Activated T-helper 1 cell treated with anti-CD3 and anti-CD28 coated beads, Interleukin-12 subunit alpha, Interleukin-12 subunit beta, Interleukin-2, Interleukin-4 antibody, amounts not matched to agents 30 ng/mL and 10 ng/mL and 1 ng/mL, durations not matched to agents 14 hours and 24 hours and 36 hours (primary cell): ENCODE measurements around the gene TIMMDC1. TPM values are rescaled to one million over a fixed set of nuclear protein-coding genes. Genes with fewer than 3 reads are reported as not detected.

Experiments
- DNase-seq: peaks from one replicate; pipeline ENCODE4 v3.0.0; 2021; ENCODE audit warnings: low spot score
- H3K27ac Mint-ChIP-seq: one replicate; pipeline ENCODE4 v1.8.0; 2021; ENCODE audit warnings: mild to moderate bottlenecking, mixed read lengths
- H3K27me3 Mint-ChIP-seq: one replicate; pipeline ENCODE4 v1.8.0; 2022; ENCODE audit warnings: mild to moderate bottlenecking, moderate library complexity, mixed read lengths; ENCODE audit not compliant: insufficient read depth
- H3K36me3 Mint-ChIP-seq: one replicate; pipeline ENCODE4 v1.8.0; 2021; ENCODE audit warnings: low read depth, mixed read lengths
- H3K4me1 Mint-ChIP-seq: one replicate; pipeline ENCODE4 v1.8.0; 2021; ENCODE audit warnings: low read depth, mixed read lengths
- H3K4me3 Mint-ChIP-seq: one replicate; pipeline ENCODE4 v1.8.0; 2021; ENCODE audit warnings: mild to moderate bottlenecking, moderate library complexity, mixed read lengths
- H3K9me3 Mint-ChIP-seq: one replicate; pipeline ENCODE4 v1.8.0; 2021; ENCODE audit warnings: mixed read lengths
- intact Hi-C: fragments of 100-400 bp; cut with micrococcal nuclease; formaldehyde crosslinking; loops from one replicate; pipeline ENCODE4 v1.15.1; 2024
- total RNA-seq: library from RNA; stranded (reverse); gene quantifications from 2 replicates; pipeline ENCODE4 v1.2.3, GENCODE V29; 2022

The TIMMDC1 gene
- total RNA-seq, 1 donor from 2014 or later: 124 TPM

- intact Hi-C loops: no loop called here
- H3K27ac Mint-ChIP-seq: no peak overlapping the region
- peaks cover 8% of the 10 kb centered on the region for H3K9me3 Mint-ChIP-seq
- peaks cover 16% of the 10 kb centered on the region for H3K4me1 Mint-ChIP-seq
- H3K4me3 Mint-ChIP-seq: no peak overlapping the region
- no peaks in the 10 kb centered on the region for H3K27me3 Mint-ChIP-seq
- DNase-seq: no peak
- peaks cover 71% of the 10 kb centered on the region for H3K36me3 Mint-ChIP-seq
These were observed 26.8 kb downstream of the TIMMDC1 start for GRCh38 chr3:119524931-119525662.

GRCh38 chr3:119527714-119528113, 29.4 kb downstream of the TIMMDC1 start:
- intact Hi-C loops: no loop called here
- H3K4me1 Mint-ChIP-seq: peaks cover 14% of the 10 kb centered on the region
- no peak for DNase-seq
- H3K27me3 Mint-ChIP-seq: no peaks in the 10 kb centered on the region
- no peak overlapping the region for H3K27ac Mint-ChIP-seq
- H3K4me3 Mint-ChIP-seq: no peak overlapping the region
- no peaks in the 10 kb centered on the region for H3K9me3 Mint-ChIP-seq
- peaks cover 62% of the 10 kb centered on the region for H3K36me3 Mint-ChIP-seq

- Mint-ChIP-seq H3K27ac (no peak overlapping the region), H3K9me3 (no peaks in the 10 kb centered on the region), H3K4me3 (no peak overlapping the region), H3K4me1 (no peaks in the 10 kb centered on the region), H3K36me3 (peaks cover 50% of the 10 kb centered on the region), H3K27me3 (no peaks in the 10 kb centered on the region)
- intact Hi-C loops: no loop called here
- no peak for DNase-seq
These were observed 31.5 kb downstream of the TIMMDC1 start for GRCh38 chr3:119529883-119530282.

GRCh38 chr3:119530456-119530855, 32.1 kb downstream of the TIMMDC1 start:
- intact Hi-C loops: no loop called here
- Mint-ChIP-seq H3K36me3 (peaks cover 49% of the 10 kb centered on the region), H3K9me3 (no peaks in the 10 kb centered on the region), H3K4me1 (no peaks in the 10 kb centered on the region), H3K4me3 (no peak overlapping the region), H3K27ac (peak overlapping the region; percentile 63), H3K27me3 (no peaks in the 10 kb centered on the region)
- no peak for DNase-seq

- intact Hi-C loops: no loop called here
- Mint-ChIP-seq H3K9me3 (no peaks in the 10 kb centered on the region), H3K4me3 (no peak overlapping the region), H3K36me3 (peaks cover 44% of the 10 kb centered on the region), H3K4me1 (no peaks in the 10 kb centered on the region), H3K27me3 (no peaks in the 10 kb centered on the region), H3K27ac (no peak overlapping the region)
- no peak for DNase-seq
These were observed 32.8 kb downstream of the TIMMDC1 start for GRCh38 chr3:119531151-119531550.

- DNase-seq: no peak
- no peak overlapping the region for H3K4me3 Mint-ChIP-seq
- H3K27me3 Mint-ChIP-seq: no peaks in the 10 kb centered on the region
- H3K27ac Mint-ChIP-seq: no peak overlapping the region
- intact Hi-C loops: no loop called here
- H3K9me3 Mint-ChIP-seq: no peaks in the 10 kb centered on the region
- no peaks in the 10 kb centered on the region for H3K4me1 Mint-ChIP-seq
- peaks cover 29% of the 10 kb centered on the region for H3K36me3 Mint-ChIP-seq
These were observed 35.9 kb downstream of the TIMMDC1 start for GRCh38 chr3:119534296-119534695.

GRCh38 chr3:119536757-119537156, 38.4 kb downstream of the TIMMDC1 start:
- no peaks in the 10 kb centered on the region for H3K9me3 Mint-ChIP-seq
- H3K4me1 Mint-ChIP-seq: peaks cover 4% of the 10 kb centered on the region
- no peak overlapping the region for H3K27ac Mint-ChIP-seq
- H3K4me3 Mint-ChIP-seq: no peak overlapping the region
- DNase-seq: no peak
- no peaks in the 10 kb centered on the region for H3K27me3 Mint-ChIP-seq
- intact Hi-C loops: no loop called here
- H3K36me3 Mint-ChIP-seq: peaks cover 12% of the 10 kb centered on the region

GRCh38 chr3:119538772-119539171, 40.4 kb downstream of the TIMMDC1 start:
- intact Hi-C loops: no loop called here
- H3K27me3 Mint-ChIP-seq: no peaks in the 10 kb centered on the region
- no peak overlapping the region for H3K27ac Mint-ChIP-seq
- H3K4me3 Mint-ChIP-seq: no peak overlapping the region
- H3K4me1 Mint-ChIP-seq: peaks cover 7% of the 10 kb centered on the region
- no peaks in the 10 kb centered on the region for H3K9me3 Mint-ChIP-seq
- no peak for DNase-seq
- H3K36me3 Mint-ChIP-seq: peaks cover 11% of the 10 kb centered on the region

- Mint-ChIP-seq H3K9me3 (no peaks in the 10 kb centered on the region), H3K4me3 (no peak overlapping the region), H3K27ac (no peak overlapping the region), H3K36me3 (peaks cover 20% of the 10 kb centered on the region), H3K4me1 (peaks cover 7% of the 10 kb centered on the region), H3K27me3 (no peaks in the 10 kb centered on the region)
- intact Hi-C loops: no loop called here
- DNase-seq: no peak
These were observed 43.2 kb downstream of the TIMMDC1 start for GRCh38 chr3:119541547-119541946.

- no peak for DNase-seq
- Mint-ChIP-seq H3K4me1 (peaks cover 7% of the 10 kb centered on the region), H3K27me3 (no peaks in the 10 kb centered on the region), H3K27ac (no peak overlapping the region), H3K36me3 (peaks cover 20% of the 10 kb centered on the region), H3K9me3 (no peaks in the 10 kb centered on the region), H3K4me3 (no peak overlapping the region)
- intact Hi-C loops: no loop called here
These were observed 43.9 kb downstream of the TIMMDC1 start for GRCh38 chr3:119542168-119542767.

GRCh38 chr3:119543147-119543546, 44.8 kb downstream of the TIMMDC1 start:
- H3K4me1 Mint-ChIP-seq: peaks cover 7% of the 10 kb centered on the region
- H3K9me3 Mint-ChIP-seq: no peaks in the 10 kb centered on the region
- peaks cover 20% of the 10 kb centered on the region for H3K36me3 Mint-ChIP-seq
- intact Hi-C loops: no loop called here
- DNase-seq: no peak
- H3K27ac Mint-ChIP-seq: no peak overlapping the region
- no peak overlapping the region for H3K4me3 Mint-ChIP-seq
- no peaks in the 10 kb centered on the region for H3K27me3 Mint-ChIP-seq

GRCh38 chr3:119547227-119547626, 48.9 kb downstream of the TIMMDC1 start:
- intact Hi-C loops: no loop called here
- Mint-ChIP-seq H3K27ac (no peak overlapping the region), H3K27me3 (no peaks in the 10 kb centered on the region), H3K9me3 (no peaks in the 10 kb centered on the region), H3K36me3 (peaks cover 25% of the 10 kb centered on the region), H3K4me1 (no peaks in the 10 kb centered on the region), H3K4me3 (no peak overlapping the region)
- no peak for DNase-seq

- no peak overlapping the region for H3K4me3 Mint-ChIP-seq
- H3K9me3 Mint-ChIP-seq: no peaks in the 10 kb centered on the region
- peaks cover 22% of the 10 kb centered on the region for H3K36me3 Mint-ChIP-seq
- no peaks in the 10 kb centered on the region for H3K4me1 Mint-ChIP-seq
- no peaks in the 10 kb centered on the region for H3K27me3 Mint-ChIP-seq
- DNase-seq: no peak
- intact Hi-C loops: no loop called here
- no peak overlapping the region for H3K27ac Mint-ChIP-seq
These were observed 50.0 kb downstream of the TIMMDC1 start for GRCh38 chr3:119548341-119548740.
